Fibroblast of lung (primary cell): ENCODE data around the gene KIF18A. TPM values are rescaled to one million over a fixed set of nuclear protein-coding genes. Genes with fewer than 3 reads are reported as not detected.

Experiments
- DNase-seq, 2 donors: peaks; one replicate each; pipeline versions ENCODE4 v3.0.0 to v3.0.0-alpha.2; 2010; ENCODE audit warnings: low read depth in 2 of 2
- H2AFZ ChIP-seq: 2 replicates; pipeline ENCODE4 v1.5.1; 2012; ENCODE audit warnings: low read length, control low read depth, inconsistent platforms
- H3K27ac ChIP-seq: 2 replicates; pipeline ENCODE4 v1.5.1; 2011; ENCODE audit warnings: low read length, control low read depth; ENCODE audit not compliant: insufficient read depth
- H3K27me3 ChIP-seq: 2 replicates; pipeline ENCODE4 v1.5.1; 2011; ENCODE audit warnings: mild to moderate bottlenecking, low read length; ENCODE audit not compliant: control insufficient read depth, insufficient read depth
- H3K36me3 ChIP-seq: 2 replicates; pipeline ENCODE4 v1.5.1; 2011; ENCODE audit warnings: low read length; ENCODE audit not compliant: control insufficient read depth, insufficient read depth
- H3K4me1 ChIP-seq: 2 replicates; pipeline ENCODE4 v1.5.1; 2011; ENCODE audit warnings: low read length; ENCODE audit not compliant: control insufficient read depth, insufficient read depth; ENCODE audit errors: extremely low read depth
- H3K4me2 ChIP-seq: 2 replicates; pipeline ENCODE4 v1.5.1; 2011; ENCODE audit warnings: low read length, control low read depth; ENCODE audit not compliant: insufficient read depth; ENCODE audit errors: extremely low read depth
- H3K4me3 ChIP-seq, 4 experiments: fragments of 200-600 bp in 1 of 4; sonication (generic) in 1 of 4; replicated peaks in 1 of 4; 2 replicates each; pipeline ENCODE4 v1.5.1; 2011 to 2016; ENCODE audit warnings: low read length in 4 of 4, low read depth in 3 of 4, mild to moderate bottlenecking in 3 of 4, control low read depth in 2 of 4, inconsistent platforms in 1 of 4, mixed read lengths in 1 of 4; ENCODE audit not compliant: insufficient read depth in 1 of 4; ENCODE audit errors: control extremely low read depth in 1 of 4
- H3K79me2 ChIP-seq: 2 replicates; pipeline ENCODE4 v1.5.1; 2012; ENCODE audit warnings: mild to moderate bottlenecking, low read length, inconsistent platforms; ENCODE audit not compliant: control insufficient read depth, insufficient read depth
- H3K9ac ChIP-seq: 2 replicates; pipeline ENCODE4 v1.5.1; 2011; ENCODE audit warnings: mild to moderate bottlenecking, low read length, control low read depth; ENCODE audit not compliant: insufficient read depth
- H3K9me3 ChIP-seq: 2 replicates; pipeline ENCODE4 v1.5.1; 2012; ENCODE audit warnings: low read depth, low read length; ENCODE audit not compliant: control insufficient read depth, insufficient read depth
- H4K20me1 ChIP-seq: 2 replicates; pipeline ENCODE4 v1.5.1; 2011; ENCODE audit warnings: low read length; ENCODE audit not compliant: control insufficient read depth, insufficient read depth; ENCODE audit errors: extremely low read depth
- EZH2 ChIP-seq: IDR thresholded peaks from 2 replicates; pipeline ENCODE4 v1.5.1; 2012; ENCODE audit warnings: low read length, control low read depth, mild to moderate bottlenecking; ENCODE audit errors: missing control alignments
- polyA plus RNA-seq, 2 donors: library from polyadenylated mRNA; depleted of rRNA in 1 of 2; stranded (reverse) in 1 of 2; unstranded in 1 of 2; fragments of >200 nt; gene quantifications; 2 replicates each; pipeline ENCODE4 v1.2.1, GENCODE V29; 2011 to 2012; ENCODE audit warnings: missing spikeins in 1 of 2
- total RNA-seq: library from RNA; depleted of rRNA; stranded (reverse); fragments of >200 nt; gene quantifications from 2 replicates; pipeline ENCODE4 v1.2.1, GENCODE V29; 2014
- TF ChIP-seq, protein P1 (sequence below), 2 donors: IDR thresholded peaks in 1 of 2; conservative IDR thresholded peaks in 1 of 2; 1 replicate in 1 of 2; 2 replicates in 1 of 2; pipeline ENCODE4 v1.5.1; 2011 to 2012; ENCODE audit warnings: low read length in 2 of 2, control low read depth in 1 of 2, inconsistent platforms in 1 of 2, low read depth in 1 of 2, mild to moderate bottlenecking in 1 of 2

KIF18A gene
- total and polyA plus RNA-seq, 2 donors (not counting 1 experiment from before 2014, with no cell fraction given) = 5.8 to 12.6 TPM

DNA sequence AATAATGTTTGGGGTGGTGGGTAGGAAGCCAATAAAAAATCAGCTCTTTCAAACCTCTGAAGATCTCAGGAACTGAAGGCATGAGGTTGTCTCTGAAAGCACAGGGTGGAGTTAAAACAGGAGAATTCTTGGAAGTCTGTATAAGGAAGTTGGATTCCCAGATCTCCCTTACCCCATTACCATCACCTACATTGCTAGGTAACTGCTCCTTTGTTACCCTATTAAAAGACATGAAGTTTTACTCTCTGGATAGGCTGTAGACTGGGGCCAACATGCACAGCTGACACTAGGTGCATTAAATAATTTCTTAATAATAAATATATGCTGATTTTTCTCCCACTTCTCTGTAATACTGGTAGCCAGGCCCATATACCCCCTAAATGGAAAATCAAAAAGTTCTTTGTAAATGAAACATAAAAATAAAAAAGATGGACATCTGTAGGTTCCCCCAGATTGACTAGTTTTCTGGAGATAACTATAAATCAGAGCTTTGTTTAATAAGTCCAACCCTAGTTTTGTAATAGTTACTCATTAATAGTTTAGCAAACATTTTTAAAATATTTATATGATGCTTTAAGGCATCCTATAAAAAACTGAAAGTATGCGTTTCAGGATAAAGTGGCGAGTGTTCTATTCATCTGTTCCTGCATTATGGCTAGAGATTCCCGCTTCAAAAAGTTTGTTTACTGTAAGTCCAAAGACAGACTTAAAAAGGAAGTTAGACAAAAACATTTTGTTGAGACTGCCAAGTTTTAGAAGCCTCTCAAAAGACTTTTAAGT lies 63.8 kb downstream of the KIF18A start:
- Histone ChIP-seq H4K20me1 (no peaks in the 10 kb centered on the region), H3K79me2 (no peaks in the 10 kb centered on the region), H3K9ac (no peak overlapping the region), H3K36me3 (no peaks in the 10 kb centered on the region), H3K27ac (no peak overlapping the region), H2AFZ (peak overlapping the region; percentile 10), H3K27me3 (no peaks in the 10 kb centered on the region), H3K4me2 (no peak overlapping the region), H3K9me3 (no peaks in the 10 kb centered on the region), H3K4me1 (peaks cover under 1% of the 10 kb centered on the region), H3K4me3 (peak overlapping the region in 1 of 4 experiments; percentile 10)
- TF ChIP-seq EZH2 = no peak
- TF ChIP-seq, protein P1, sequence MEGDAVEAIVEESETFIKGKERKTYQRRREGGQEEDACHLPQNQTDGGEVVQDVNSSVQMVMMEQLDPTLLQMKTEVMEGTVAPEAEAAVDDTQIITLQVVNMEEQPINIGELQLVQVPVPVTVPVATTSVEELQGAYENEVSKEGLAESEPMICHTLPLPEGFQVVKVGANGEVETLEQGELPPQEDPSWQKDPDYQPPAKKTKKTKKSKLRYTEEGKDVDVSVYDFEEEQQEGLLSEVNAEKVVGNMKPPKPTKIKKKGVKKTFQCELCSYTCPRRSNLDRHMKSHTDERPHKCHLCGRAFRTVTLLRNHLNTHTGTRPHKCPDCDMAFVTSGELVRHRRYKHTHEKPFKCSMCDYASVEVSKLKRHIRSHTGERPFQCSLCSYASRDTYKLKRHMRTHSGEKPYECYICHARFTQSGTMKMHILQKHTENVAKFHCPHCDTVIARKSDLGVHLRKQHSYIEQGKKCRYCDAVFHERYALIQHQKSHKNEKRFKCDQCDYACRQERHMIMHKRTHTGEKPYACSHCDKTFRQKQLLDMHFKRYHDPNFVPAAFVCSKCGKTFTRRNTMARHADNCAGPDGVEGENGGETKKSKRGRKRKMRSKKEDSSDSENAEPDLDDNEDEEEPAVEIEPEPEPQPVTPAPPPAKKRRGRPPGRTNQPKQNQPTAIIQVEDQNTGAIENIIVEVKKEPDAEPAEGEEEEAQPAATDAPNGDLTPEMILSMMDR (conservative IDR thresholded peaks at IDR 0.05 in 1 of 2, IDR thresholded peaks at IDR 0.05 in 1 of 2; ENCODE audit: low read depth in 1 of 2, low read length in 2 of 2) = no peak
- peak in 1 of 2 donors; percentile 18 for DNase-seq

DNA sequence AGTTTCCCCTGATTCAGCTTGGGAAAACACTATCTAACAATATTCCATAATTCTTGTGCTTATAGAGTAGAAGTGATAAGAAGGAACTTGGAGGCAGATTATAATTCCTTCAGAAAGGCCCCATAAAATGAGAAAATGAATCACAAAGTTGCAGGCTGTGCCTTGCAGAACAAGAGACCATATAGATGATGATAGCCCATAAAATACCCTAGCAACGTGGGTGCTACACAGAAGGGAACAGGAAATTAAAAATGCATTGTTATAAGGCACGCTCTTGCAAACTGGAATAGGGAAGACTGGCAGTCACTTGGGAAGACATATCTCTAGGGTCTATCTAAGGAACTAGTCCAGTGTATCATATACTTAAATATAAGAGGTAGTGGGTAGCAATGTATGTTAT lies 67.6 kb downstream of the KIF18A start:
- no peak overlapping the region for H3K4me3 ChIP-seq
- H2AFZ ChIP-seq = no peak overlapping the region
- no peak for DNase-seq
- H3K79me2 ChIP-seq = no peaks in the 10 kb centered on the region
- no peaks in the 10 kb centered on the region for H3K27me3 ChIP-seq
- H4K20me1 ChIP-seq = no peaks in the 10 kb centered on the region
- H3K27ac ChIP-seq = no peak overlapping the region
- H3K9ac ChIP-seq = no peak overlapping the region
- H3K4me1 ChIP-seq = no peaks in the 10 kb centered on the region
- no peak for TF ChIP-seq EZH2
- H3K9me3 ChIP-seq = no peaks in the 10 kb centered on the region
- H3K4me2 ChIP-seq = no peak overlapping the region
- peaks cover 2% of the 10 kb centered on the region for H3K36me3 ChIP-seq

DNA sequence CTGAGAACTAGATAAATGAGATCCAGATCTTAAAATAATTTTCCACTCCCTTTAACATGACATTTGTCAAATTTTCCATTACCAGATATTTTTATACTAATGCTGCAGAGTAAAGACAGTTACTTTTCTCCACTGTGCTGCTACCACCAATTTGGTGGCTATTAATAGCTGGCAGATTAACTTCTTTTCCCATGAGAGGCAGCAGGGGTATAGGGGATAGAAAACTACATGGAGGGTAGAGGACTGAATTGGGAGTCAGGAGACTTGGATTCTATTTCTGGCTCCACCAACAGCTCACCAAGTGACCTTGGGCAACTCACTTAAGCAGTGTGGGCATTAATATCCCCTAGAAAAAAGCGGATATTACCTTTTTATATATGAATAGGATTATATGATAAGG lies 69.2 kb downstream of the KIF18A start:
- Histone ChIP-seq H3K4me3 (no peak overlapping the region), H3K79me2 (no peaks in the 10 kb centered on the region), H3K4me2 (no peak overlapping the region), H3K9me3 (no peaks in the 10 kb centered on the region), H3K9ac (no peak overlapping the region), H3K27ac (no peak overlapping the region), H2AFZ (no peak overlapping the region), H3K36me3 (peaks cover 2% of the 10 kb centered on the region), H3K4me1 (no peaks in the 10 kb centered on the region), H3K27me3 (no peaks in the 10 kb centered on the region), H4K20me1 (no peaks in the 10 kb centered on the region)
- TF ChIP-seq, protein P1 (conservative IDR thresholded peaks at IDR 0.05 in 1 of 2, IDR thresholded peaks at IDR 0.05 in 1 of 2; ENCODE audit: low read depth in 1 of 2, low read length in 2 of 2) = no peak
- TF ChIP-seq EZH2 = no peak
- DNase-seq = no peak
